Subcutaneous adipose tissue (tissue), 4 donors: Measurements from ENCODE around the gene UGT1A4. TPM values are rescaled to one million over a fixed set of nuclear protein-coding genes. Genes with fewer than 3 reads are reported as not detected.

Source experiments
- total RNA-seq, 4 donors: library from RNA; depleted of rRNA; stranded (reverse); fragments of >200 nt; gene quantifications; one replicate each; pipeline ENCODE4 v1.1.0, GENCODE V29; 2016
- TF ChIP-seq, protein P1 (sequence below): fragments of 450-650 bp; IDR thresholded peaks from one replicate; pipeline ENCODE4 v1.5.1; 2016; ENCODE audit warnings: low read depth, mild to moderate bottlenecking, control low read depth, antibody characterized with exemption, moderate library complexity

UGT1A4 gene
- total RNA-seq, 4 donors from 2014 or later, result not detected

DNA sequence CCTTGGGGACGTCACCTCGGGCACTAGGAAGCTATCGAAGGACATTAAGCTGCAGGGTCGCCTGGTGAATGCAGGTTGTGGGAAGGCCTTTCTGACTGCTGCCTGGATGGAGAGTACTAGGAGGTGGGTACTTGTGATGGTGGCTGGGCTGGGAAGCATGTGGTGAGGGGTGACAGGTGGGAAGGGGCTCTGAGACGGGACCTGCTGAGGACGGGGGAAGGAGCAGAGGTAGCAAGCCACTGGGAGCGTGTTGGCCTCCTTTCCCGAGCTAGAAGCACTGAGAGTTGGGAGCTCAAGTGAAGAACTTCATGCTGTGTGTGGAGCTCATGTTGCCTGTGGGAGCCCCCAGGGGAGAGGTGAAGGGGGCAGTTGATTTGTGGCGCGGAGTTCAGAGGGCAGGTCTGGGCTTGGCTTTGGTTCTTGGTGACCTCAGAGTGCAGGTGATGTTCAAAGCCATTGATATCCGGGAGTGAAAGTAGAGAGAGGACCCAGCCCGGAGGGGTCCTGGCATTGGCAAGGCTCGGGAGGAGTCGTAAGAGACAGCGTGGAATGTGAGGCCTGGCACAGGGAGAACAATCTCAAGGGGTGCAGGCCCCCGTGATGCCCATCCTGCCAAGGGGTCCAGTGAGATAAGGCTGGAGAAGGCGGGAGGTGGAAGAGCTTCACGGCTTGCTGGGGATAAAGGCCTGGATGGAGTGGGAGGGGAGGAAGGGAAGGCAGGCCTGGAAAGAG lies 72.8 kb downstream of the UGT1A4 start:
- TF ChIP-seq, protein P1, sequence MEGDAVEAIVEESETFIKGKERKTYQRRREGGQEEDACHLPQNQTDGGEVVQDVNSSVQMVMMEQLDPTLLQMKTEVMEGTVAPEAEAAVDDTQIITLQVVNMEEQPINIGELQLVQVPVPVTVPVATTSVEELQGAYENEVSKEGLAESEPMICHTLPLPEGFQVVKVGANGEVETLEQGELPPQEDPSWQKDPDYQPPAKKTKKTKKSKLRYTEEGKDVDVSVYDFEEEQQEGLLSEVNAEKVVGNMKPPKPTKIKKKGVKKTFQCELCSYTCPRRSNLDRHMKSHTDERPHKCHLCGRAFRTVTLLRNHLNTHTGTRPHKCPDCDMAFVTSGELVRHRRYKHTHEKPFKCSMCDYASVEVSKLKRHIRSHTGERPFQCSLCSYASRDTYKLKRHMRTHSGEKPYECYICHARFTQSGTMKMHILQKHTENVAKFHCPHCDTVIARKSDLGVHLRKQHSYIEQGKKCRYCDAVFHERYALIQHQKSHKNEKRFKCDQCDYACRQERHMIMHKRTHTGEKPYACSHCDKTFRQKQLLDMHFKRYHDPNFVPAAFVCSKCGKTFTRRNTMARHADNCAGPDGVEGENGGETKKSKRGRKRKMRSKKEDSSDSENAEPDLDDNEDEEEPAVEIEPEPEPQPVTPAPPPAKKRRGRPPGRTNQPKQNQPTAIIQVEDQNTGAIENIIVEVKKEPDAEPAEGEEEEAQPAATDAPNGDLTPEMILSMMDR, result no peak

DNA sequence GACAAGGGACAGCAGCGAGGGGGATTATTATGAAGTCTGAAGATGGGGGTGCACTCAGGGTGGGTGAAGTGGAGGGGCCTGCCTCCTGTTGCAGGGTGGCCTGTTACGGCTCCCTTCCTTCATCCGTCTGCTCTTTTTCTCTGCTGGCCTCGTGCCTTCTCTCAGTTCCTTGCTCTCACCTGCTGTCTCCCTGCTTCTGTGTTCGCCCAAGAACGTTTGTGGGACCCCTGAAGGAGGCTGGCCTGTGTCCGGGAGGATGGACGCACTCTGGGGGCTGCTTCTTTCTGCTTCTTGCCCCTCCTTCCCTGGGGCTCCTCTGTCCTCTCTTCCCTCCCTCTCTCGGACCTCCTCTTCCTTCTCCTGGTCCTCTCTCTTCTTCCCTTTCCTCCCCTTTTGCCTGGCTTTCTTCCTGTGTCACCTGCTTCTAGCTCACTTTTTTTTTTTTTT lies 73.4 kb downstream of the UGT1A4 start:
- TF ChIP-seq, protein P1, result no peak

DNA sequence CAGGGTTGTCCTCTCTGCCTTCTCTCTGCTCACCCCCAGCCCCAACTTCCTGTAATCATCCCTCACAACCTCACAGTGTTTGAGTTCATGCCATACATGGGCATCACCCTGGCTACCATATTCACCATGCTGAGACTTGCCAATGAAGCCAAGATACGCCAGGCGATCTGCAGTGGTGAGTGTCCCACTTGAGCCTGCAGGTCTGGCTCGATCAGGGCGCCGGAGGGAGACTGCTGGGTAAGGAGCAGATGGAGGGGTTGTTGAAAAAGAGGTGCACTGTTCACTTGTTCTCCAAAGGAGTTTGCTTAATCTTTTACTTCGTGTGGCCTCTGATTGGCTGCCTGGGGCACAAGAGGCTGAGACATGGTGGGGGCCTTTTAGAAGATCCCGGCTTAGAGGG lies 74.2 kb downstream of the UGT1A4 start:
- TF ChIP-seq, protein P1, result no peak

DNA sequence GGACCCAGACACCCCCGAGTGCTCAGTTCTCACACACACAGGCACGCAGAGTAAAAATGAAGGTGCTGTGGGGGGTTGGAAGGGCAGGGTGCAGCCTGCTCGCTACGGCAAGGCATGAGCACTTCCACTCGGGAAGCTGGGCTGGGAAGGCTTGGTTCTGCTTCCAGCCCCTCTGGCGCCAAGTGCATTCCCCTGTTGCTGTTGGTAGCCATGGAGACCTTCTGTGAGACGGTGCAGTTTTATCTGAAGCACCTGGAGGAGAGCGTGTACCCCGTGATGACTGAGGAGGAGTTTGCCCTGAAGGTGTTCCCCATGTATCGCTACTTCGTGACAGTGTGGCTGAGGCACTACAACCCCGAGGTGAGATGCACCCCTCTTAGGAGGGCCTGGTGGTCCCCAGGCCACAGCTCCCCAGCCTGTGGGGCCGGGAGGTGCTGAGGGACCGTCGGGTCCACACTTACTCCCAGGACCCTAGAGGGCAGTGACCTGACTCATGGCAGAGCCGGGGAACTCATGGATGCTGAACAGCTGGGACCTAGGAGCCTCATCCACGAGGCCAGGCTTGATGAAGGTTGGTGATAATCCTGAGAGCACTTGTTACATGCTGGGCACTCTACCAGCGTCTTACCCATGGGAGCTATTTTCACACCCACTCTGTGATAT lies 75.1 kb downstream of the UGT1A4 start:
- TF ChIP-seq, protein P1, result no peak

DNA sequence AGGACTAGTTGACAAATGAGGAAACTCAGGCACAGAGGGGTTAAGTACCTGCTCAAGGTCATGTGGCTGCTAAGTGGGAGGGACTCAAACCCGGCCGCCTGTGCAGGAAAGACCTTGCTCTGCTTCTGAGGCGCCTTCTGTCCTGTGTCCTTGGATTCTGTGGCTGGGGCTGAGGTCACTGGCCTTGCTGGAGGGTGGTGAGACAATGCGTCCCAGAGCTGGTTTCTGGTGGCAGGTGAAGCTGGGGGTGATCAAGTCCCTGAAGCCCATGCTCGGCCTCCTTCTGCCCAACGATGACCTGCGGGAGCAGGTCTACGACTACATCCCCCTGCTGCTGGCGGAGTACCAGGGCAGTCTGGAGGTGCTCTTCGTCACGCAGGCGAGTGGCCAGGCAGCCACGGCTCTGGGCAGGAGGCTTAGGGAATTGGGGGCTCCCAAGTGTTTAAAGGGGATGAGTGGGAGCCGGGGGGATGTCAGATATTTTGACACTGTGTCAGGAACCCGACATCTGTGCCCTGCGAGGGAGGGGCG lies 75.7 kb downstream of the UGT1A4 start:
- TF ChIP-seq, protein P1, result no peak

DNA sequence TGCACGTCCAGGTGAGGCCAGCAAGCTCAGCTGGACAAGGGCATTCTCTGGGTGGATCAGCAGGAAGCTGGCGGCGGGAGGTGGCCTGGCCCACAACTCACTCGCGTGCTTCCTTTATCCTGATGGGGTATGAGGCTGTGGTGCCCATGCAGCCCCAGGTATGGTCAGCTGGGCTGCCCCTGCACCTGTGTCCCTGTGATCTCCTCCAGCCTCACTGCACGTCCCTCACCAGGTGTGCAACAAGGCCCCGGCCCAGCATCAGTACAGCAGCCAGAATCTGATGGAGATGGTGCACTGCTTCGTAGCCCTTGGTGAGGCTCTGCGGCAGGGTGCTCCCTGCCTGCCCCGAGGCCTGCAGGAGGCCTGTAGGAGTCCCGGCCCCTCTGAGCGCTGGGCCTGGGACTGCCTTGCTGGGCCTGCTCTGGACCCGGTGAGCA lies 77.2 kb downstream of the UGT1A4 start:
- TF ChIP-seq, protein P1, result no peak

DNA sequence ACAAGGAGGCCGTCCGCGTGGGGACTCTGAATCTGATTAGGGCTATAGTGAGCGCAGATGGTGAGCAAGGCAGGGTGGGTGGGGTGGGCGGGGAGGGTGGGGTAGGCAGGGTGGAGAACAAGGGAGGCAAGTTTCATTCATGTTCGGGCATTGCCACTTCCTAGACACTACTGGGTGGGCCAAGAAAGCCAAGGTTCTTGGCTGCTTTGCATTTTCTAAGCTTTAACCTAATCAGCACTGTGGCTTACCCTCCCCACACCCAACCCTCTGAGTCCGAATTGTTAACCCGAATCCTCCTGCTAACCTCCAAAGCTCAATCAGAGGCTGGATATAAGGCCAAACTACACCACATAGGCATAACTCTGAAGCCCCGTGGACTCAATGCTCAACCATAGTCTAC lies 77.7 kb downstream of the UGT1A4 start:
- TF ChIP-seq, protein P1, result no peak
